Peyer's patch (tissue), 4 donors: Measurements from ENCODE around the gene FTO. TPM values are rescaled to one million over a fixed set of nuclear protein-coding genes. Genes with fewer than 3 reads are reported as not detected.

Experiments
- DNase-seq, 3 donors: peaks; one replicate each; pipeline ENCODE4 v3.0.0-alpha.2; 2017 to 2019
- H3K27ac ChIP-seq, 4 donors: fragments of 200-600 bp; sonication (generic); one replicate each; pipeline ENCODE4 v1.5.1; 2016 to 2019
- H3K27me3 ChIP-seq, 2 donors: fragments of 200-600 bp; sonication (generic); one replicate each; pipeline ENCODE4 v1.5.1; 2019
- H3K36me3 ChIP-seq, 3 donors: fragments of 200-600 bp; sonication (generic); one replicate each; pipeline ENCODE4 v1.5.1; 2016 to 2019
- H3K4me1 ChIP-seq, 4 donors: fragments of 200-600 bp; sonication (generic); one replicate each; pipeline ENCODE4 v1.5.1; 2016 to 2019
- H3K4me3 ChIP-seq, 4 donors: fragments of 200-600 bp; sonication (generic); 1 replicate in 3 of 4; 2 replicates in 1 of 4; pipeline ENCODE4 v1.5.1; 2016 to 2019; ENCODE audit warnings: mild to moderate bottlenecking in 1 of 4
- H3K9me3 ChIP-seq, 4 donors: fragments of 200-600 bp; sonication (generic); one replicate each; pipeline ENCODE4 v1.5.1; 2016 to 2019; ENCODE audit warnings: mild to moderate bottlenecking in 1 of 4
- POLR2A ChIP-seq, 2 donors: fragments of 450-650 bp; IDR thresholded peaks; one replicate each; pipeline ENCODE4 v1.5.1; 2017; ENCODE audit warnings: antibody characterized with exemption in 2 of 2, mild to moderate bottlenecking in 2 of 2, moderate library complexity in 2 of 2
- total RNA-seq, 4 donors: library from RNA; depleted of rRNA; stranded (reverse); fragments of >200 nt; gene quantifications; one replicate each; pipeline ENCODE4 v1.1.0, GENCODE V29; 2016
- TF ChIP-seq, protein P1 (sequence below), 6 experiments: fragments of 450-650 bp in 4 of 6; fragments of 200-600 bp in 2 of 6; sonication (generic) in 1 of 6; IDR thresholded peaks; one replicate each; pipeline ENCODE4 v1.5.1; 2017 to 2019; ENCODE audit warnings: antibody characterized with exemption in 6 of 6, mild to moderate bottlenecking in 3 of 6, moderate library complexity in 1 of 6

FTO gene
- total RNA-seq, 4 donors from 2014 or later, result 37.0 to 95.7 (median 45.1) TPM

DNA sequence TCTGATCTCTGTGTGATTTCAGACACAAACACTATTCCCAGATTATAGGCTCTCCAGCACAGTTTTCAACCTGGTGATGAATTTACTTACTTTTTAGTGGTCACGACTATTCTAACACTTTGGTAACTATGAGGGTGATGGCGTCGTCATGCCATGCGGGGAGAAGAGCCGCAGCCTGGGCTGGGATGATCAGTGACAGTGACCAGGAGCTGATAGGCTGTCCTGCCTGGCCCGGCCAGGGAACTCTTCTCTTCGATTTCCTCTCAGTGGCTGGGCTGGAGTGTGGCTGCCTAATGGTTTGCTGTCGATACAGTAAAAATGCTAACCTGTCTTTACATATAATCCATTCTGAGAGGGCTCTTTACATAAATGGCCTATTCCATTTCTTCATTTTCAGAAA lies 469.5 kb downstream of the FTO start:
- Histone ChIP-seq H3K4me1 (peaks cover 0 to 7% (median 0%) of the 10 kb centered on the region in 4 donors), H3K27me3 (no peaks in the 10 kb centered on the region), H3K9me3 (no peaks in the 10 kb centered on the region), H3K36me3 (no peaks in the 10 kb centered on the region), H3K27ac (no peak overlapping the region), H3K4me3 (no peak overlapping the region)
- DNase-seq, result no peak
- TF ChIP-seq POLR2A (IDR thresholded peaks at IDR 0.05), result no peak
- TF ChIP-seq, protein P1, sequence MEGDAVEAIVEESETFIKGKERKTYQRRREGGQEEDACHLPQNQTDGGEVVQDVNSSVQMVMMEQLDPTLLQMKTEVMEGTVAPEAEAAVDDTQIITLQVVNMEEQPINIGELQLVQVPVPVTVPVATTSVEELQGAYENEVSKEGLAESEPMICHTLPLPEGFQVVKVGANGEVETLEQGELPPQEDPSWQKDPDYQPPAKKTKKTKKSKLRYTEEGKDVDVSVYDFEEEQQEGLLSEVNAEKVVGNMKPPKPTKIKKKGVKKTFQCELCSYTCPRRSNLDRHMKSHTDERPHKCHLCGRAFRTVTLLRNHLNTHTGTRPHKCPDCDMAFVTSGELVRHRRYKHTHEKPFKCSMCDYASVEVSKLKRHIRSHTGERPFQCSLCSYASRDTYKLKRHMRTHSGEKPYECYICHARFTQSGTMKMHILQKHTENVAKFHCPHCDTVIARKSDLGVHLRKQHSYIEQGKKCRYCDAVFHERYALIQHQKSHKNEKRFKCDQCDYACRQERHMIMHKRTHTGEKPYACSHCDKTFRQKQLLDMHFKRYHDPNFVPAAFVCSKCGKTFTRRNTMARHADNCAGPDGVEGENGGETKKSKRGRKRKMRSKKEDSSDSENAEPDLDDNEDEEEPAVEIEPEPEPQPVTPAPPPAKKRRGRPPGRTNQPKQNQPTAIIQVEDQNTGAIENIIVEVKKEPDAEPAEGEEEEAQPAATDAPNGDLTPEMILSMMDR (IDR thresholded peaks at IDR 0.05), result no peak

DNA sequence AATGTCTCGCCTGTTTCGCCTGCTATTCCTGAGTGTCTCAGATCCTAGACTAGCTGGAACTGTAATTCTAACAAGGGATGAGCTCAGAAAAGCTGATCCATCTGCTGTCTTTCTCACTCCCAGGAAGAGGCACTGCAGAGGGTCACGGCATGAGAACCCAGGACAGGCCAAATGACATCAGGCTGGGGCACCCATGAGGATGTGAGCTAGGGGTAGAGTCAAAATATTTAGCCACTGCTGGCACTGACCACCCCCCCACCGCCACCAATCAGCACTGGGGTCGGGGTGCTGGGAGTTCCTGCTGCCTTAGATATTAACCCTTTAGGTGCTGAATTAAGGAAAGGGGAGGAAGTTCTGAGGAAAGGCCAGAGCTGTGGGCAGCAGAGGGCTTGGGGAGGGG lies 470.2 kb downstream of the FTO start:
- no peak for TF ChIP-seq POLR2A (IDR thresholded peaks at IDR 0.05)
- TF ChIP-seq, protein P1 (IDR thresholded peaks at IDR 0.05), result no peak
- no peak overlapping the region for H3K27ac ChIP-seq
- no peaks in the 10 kb centered on the region for H3K27me3 ChIP-seq

DNA sequence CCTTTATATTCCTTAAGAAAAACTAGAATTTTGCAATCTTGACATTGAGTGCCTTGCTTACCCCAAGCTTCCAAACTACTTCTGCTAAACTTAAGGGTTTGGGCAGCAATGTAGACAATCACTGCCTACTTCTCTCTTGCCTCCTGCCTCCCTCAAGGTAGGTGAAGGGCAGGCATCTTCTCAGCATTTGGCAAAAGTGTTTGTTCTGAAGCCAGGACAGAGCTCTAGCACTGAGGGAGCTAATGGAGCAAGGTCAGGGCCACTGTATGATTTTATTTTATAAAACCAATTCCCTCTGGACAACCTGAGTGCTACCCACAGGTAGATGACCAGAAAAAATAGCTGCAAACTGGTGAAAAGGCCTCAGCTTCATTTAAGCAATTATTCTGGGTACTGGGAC lies 470.8 kb downstream of the FTO start:
- H3K27me3 ChIP-seq, result no peaks in the 10 kb centered on the region
- TF ChIP-seq POLR2A (IDR thresholded peaks at IDR 0.05), result no peak
- TF ChIP-seq, protein P1 (IDR thresholded peaks at IDR 0.05), result no peak
- no peak overlapping the region for H3K27ac ChIP-seq
- no peak overlapping the region for H3K4me3 ChIP-seq
- DNase-seq, result no peak
- H3K36me3 ChIP-seq, result no peaks in the 10 kb centered on the region
- H3K4me1 ChIP-seq, result peaks cover 0 to 7% (median 0%) of the 10 kb centered on the region in 4 donors
- no peaks in the 10 kb centered on the region for H3K9me3 ChIP-seq

More for the DNA sequence above, 470.2 kb downstream of the FTO start:
- no peak overlapping the region for H3K4me3 ChIP-seq
- no peaks in the 10 kb centered on the region for H3K36me3 ChIP-seq
- H3K4me1 ChIP-seq, result peaks cover 0 to 7% (median 0%) of the 10 kb centered on the region in 4 donors
- H3K9me3 ChIP-seq, result no peaks in the 10 kb centered on the region
- DNase-seq, result no peak

DNA sequence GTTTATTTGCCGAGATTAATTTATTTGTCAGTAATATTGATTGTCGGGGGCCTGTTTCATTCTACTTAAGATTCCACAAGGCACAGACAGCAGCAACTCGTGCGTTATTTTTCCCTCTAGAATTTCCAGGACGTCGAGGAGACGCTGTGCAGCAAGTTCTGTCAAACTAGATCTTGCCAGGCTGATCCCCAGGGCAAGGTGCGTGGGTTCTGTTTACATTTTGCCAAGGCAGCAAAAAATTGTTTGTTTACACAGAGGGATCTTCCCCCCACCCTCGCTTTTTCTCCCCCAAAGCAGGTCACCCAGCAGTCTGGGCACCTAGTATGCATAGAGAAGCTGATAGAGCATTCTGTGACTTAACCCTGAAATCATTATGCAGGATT lies 471.2 kb downstream of the FTO start:
- H3K4me3 ChIP-seq, result no peak overlapping the region
- H3K4me1 ChIP-seq, result peaks cover 0 to 7% (median 0%) of the 10 kb centered on the region in 4 donors
- no peak for TF ChIP-seq POLR2A (IDR thresholded peaks at IDR 0.05)
- TF ChIP-seq, protein P1 (IDR thresholded peaks at IDR 0.05), result no peak
- H3K27ac ChIP-seq, result no peak overlapping the region
- no peaks in the 10 kb centered on the region for H3K36me3 ChIP-seq
- H3K9me3 ChIP-seq, result no peaks in the 10 kb centered on the region
- DNase-seq, result no peak
- no peaks in the 10 kb centered on the region for H3K27me3 ChIP-seq

DNA sequence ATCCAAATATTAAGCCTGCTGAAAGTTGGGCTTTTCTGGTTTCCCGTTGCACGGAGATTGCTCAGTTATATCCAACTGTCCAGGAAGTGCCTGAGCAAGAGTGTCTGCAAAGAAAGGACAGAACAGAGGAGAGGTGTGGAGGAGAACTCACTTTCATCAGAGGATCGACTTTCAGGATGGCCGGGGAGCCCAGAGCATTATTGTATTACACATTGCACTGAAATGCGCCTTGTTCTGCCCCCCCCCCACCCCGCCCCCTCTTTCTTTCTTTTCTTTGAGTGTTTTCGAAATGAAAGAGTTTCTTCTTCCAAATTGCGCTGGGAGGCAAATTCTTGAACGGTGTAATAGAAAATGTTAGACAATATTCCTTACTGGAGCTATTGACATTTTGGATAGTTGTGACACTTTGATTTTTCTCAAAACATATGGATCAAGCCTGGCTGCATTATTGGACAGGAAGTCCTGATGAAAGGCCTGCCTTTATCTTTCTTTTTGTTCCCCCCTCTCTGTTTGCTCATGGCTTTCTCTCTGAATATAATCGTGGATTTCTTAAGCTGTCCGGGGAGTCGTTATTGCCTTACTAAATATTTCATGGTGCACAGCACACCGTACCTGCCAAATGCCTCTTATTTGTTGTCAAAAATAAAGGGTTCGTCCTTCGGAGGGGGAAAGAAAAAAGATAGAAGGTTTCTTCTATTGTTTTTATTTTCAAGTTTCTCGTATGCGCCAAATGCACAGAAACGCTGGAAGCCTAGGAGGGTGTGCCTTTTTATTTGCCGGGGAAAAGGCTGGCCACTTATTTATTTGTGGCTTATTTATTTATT lies 471.8 kb downstream of the FTO start:
- Histone ChIP-seq H3K4me3 (no peak overlapping the region), H3K4me1 (peaks cover 0 to 7% (median 0%) of the 10 kb centered on the region in 4 donors), H3K36me3 (no peaks in the 10 kb centered on the region), H3K27ac (no peak overlapping the region), H3K9me3 (no peaks in the 10 kb centered on the region), H3K27me3 (no peaks in the 10 kb centered on the region)
- TF ChIP-seq POLR2A (IDR thresholded peaks at IDR 0.05), result no peak
- TF ChIP-seq, protein P1 (IDR thresholded peaks at IDR 0.05), result no peak
- DNase-seq, result no peak
